Activated CD4-positive, CD25-positive, alpha-beta regulatory T cell treated with anti-CD3 and anti-CD28 coated beads, Interleukin-2, amount 50 U/mL, for 24 hours (primary cell): ENCODE measurements around the gene TMEM258.

Experiments used
- ATAC-seq, 2 donors: fragments of 150-1000 bp; cut with Tn5 transposase; one replicate each; pipeline ENCODE4 v1.10.0; 2021; ENCODE audit warnings: mild to moderate bottlenecking in 1 of 2, moderate library complexity in 1 of 2

TMEM258 gene

GRCh38 chr11:61775106-61775505 is 17.3 kb downstream of the TMEM258 start:
- ATAC-seq: no peak

- ATAC-seq: no peak
Observed at GRCh38 chr11:61774411-61774810, 18.0 kb downstream of the TMEM258 start.

- no peak for ATAC-seq
Observed at GRCh38 chr11:61773809-61774208, 18.6 kb downstream of the TMEM258 start.

- no peak for ATAC-seq
Observed at GRCh38 chr11:61773356-61773755, 19.0 kb downstream of the TMEM258 start.

- no peak for ATAC-seq
Observed at GRCh38 chr11:61771985-61772455, 20.4 kb downstream of the TMEM258 start.

GRCh38 chr11:61771195-61771894 is 21.1 kb downstream of the TMEM258 start:
- no peak for ATAC-seq

GRCh38 chr11:61769946-61770683 is 22.3 kb downstream of the TMEM258 start:
- ATAC-seq: no peak

- ATAC-seq: no peak
Observed at GRCh38 chr11:61769169-61769920, 23.1 kb downstream of the TMEM258 start.

GRCh38 chr11:61768376-61769076 is 23.9 kb downstream of the TMEM258 start:
- no peak for ATAC-seq

GRCh38 chr11:61766353-61766841 is 26.0 kb downstream of the TMEM258 start:
- no peak for ATAC-seq

GRCh38 chr11:61765550-61766253 is 26.7 kb downstream of the TMEM258 start:
- no peak for ATAC-seq

GRCh38 chr11:61764606-61765260 is 27.7 kb downstream of the TMEM258 start:
- no peak for ATAC-seq

GRCh38 chr11:61763930-61764605 is 28.3 kb downstream of the TMEM258 start:
- no peak for ATAC-seq

- no peak for ATAC-seq
Observed at GRCh38 chr11:61762798-61763197, 29.6 kb downstream of the TMEM258 start.

- ATAC-seq: no peak
Observed at GRCh38 chr11:61762223-61762615, 30.2 kb downstream of the TMEM258 start.

- no peak for ATAC-seq
Observed at GRCh38 chr11:61761440-61762222, 30.8 kb downstream of the TMEM258 start.

- ATAC-seq: no peak
Observed at GRCh38 chr11:61760946-61761345, 31.5 kb downstream of the TMEM258 start.

- ATAC-seq: no peak
Observed at GRCh38 chr11:61757213-61757862, 35.1 kb downstream of the TMEM258 start.

- peak in 1 of 2 donors; percentile 50 for ATAC-seq
Observed at GRCh38 chr11:61756452-61757212, 35.8 kb downstream of the TMEM258 start.
